H9 (cell line): ENCODE data around the gene SLAMF1. TPM values are rescaled to one million over a fixed set of nuclear protein-coding genes. Genes with fewer than 3 reads are reported as not detected.

Source experiments
- DNase-seq: peaks from one replicate; pipeline ENCODE4 v3.0.0-alpha.2; 2017
- H2AFZ ChIP-seq: one replicate; pipeline ENCODE4 v1.6.1; 2013; ENCODE audit warnings: mild to moderate bottlenecking, low read length, control low read depth, moderate library complexity
- H2AK5ac ChIP-seq: 2 replicates; pipeline ENCODE4 v1.6.1; 2013; ENCODE audit warnings: low read length, control low read depth, mixed read lengths; ENCODE audit not compliant: insufficient read length
- H2BK120ac ChIP-seq: one replicate; pipeline ENCODE4 v1.6.1; 2013; ENCODE audit warnings: low read depth, mild to moderate bottlenecking, low read length, control low read depth, inconsistent platforms; ENCODE audit not compliant: poor library complexity, severe bottlenecking
- H2BK12ac ChIP-seq: 2 replicates; pipeline ENCODE4 v1.6.1; 2013; ENCODE audit warnings: low read length, control low read depth, mixed read lengths, low read depth; ENCODE audit not compliant: insufficient read length
- H2BK15ac ChIP-seq: 2 replicates; pipeline ENCODE4 v1.6.1; 2013; ENCODE audit warnings: low read depth, low read length, control low read depth
- H2BK20ac ChIP-seq: one replicate; pipeline ENCODE4 v1.6.1; 2013; ENCODE audit warnings: low read depth, mild to moderate bottlenecking, low read length, control low read depth, inconsistent platforms; ENCODE audit not compliant: poor library complexity, severe bottlenecking
- H2BK5ac ChIP-seq: 2 replicates; pipeline ENCODE4 v1.6.1; 2013; ENCODE audit warnings: low read length, control low read depth, mixed read lengths; ENCODE audit not compliant: insufficient read length
- H3K14ac ChIP-seq: 2 replicates; pipeline ENCODE4 v1.6.1; 2013; ENCODE audit warnings: low read length, control low read depth; ENCODE audit not compliant: insufficient read depth
- H3K18ac ChIP-seq: 2 replicates; pipeline ENCODE4 v1.6.1; 2013; ENCODE audit warnings: low read depth, mild to moderate bottlenecking, mixed read lengths, low read length, control low read depth; ENCODE audit not compliant: insufficient read length
- H3K23ac ChIP-seq: 2 replicates; pipeline ENCODE4 v1.6.1; 2013; ENCODE audit warnings: low read length, control low read depth, mixed read lengths, low read depth; ENCODE audit not compliant: insufficient read length
- H3K23me2 ChIP-seq: 2 replicates; pipeline ENCODE4 v1.6.1; 2013; ENCODE audit warnings: low read depth, mild to moderate bottlenecking, mixed read lengths, low read length, control low read depth; ENCODE audit not compliant: insufficient read length, poor library complexity, severe bottlenecking
- H3K27ac ChIP-seq: 2 replicates; pipeline ENCODE4 v1.5.1; 2013; ENCODE audit warnings: low read length, control low read depth, mixed read lengths, low read depth; ENCODE audit not compliant: insufficient read length
- H3K27me3 ChIP-seq: 2 replicates; pipeline ENCODE4 v1.6.1; 2013; ENCODE audit warnings: low read length, control low read depth, inconsistent platforms; ENCODE audit not compliant: insufficient read depth
- H3K4ac ChIP-seq: 2 replicates; pipeline ENCODE4 v1.6.1; 2013; ENCODE audit warnings: low read depth, mild to moderate bottlenecking, control low read depth, inconsistent platforms, low read length, moderate library complexity
- H3K4me1 ChIP-seq: 2 replicates; pipeline ENCODE4 v1.6.1; 2013; ENCODE audit warnings: low read length, control low read depth, inconsistent platforms; ENCODE audit not compliant: insufficient read depth
- H3K4me2 ChIP-seq: 2 replicates; pipeline ENCODE4 v1.6.1; 2013; ENCODE audit warnings: low read length, control low read depth, mixed read lengths; ENCODE audit not compliant: insufficient read length, insufficient read depth
- H3K56ac ChIP-seq: 2 replicates; pipeline ENCODE4 v1.6.1; 2013; ENCODE audit warnings: low read depth, mild to moderate bottlenecking, mixed read lengths, low read length, control low read depth; ENCODE audit not compliant: insufficient read length
- H3K79me1 ChIP-seq: 2 replicates; pipeline ENCODE4 v1.6.1; 2013; ENCODE audit warnings: low read depth, mild to moderate bottlenecking, moderate library complexity, low read length, control low read depth, inconsistent platforms; ENCODE audit not compliant: insufficient read depth, poor library complexity, severe bottlenecking
- H3K79me2 ChIP-seq: 2 replicates; pipeline ENCODE4 v1.6.1; 2013; ENCODE audit warnings: low read length, control low read depth, inconsistent platforms; ENCODE audit not compliant: insufficient read depth
- H3K9ac ChIP-seq: 2 replicates; pipeline ENCODE4 v1.6.1; 2013; ENCODE audit warnings: low read length, control low read depth, mixed read lengths; ENCODE audit not compliant: insufficient read length; ENCODE audit errors: extremely low read depth
- H3K9me3 ChIP-seq: one replicate; pipeline ENCODE4 v1.6.1; 2013; ENCODE audit warnings: low read depth, low read length, inconsistent platforms; ENCODE audit not compliant: control insufficient read depth
- H3T11ph ChIP-seq: one replicate; pipeline ENCODE4 v1.6.1; 2013; ENCODE audit warnings: mild to moderate bottlenecking, low read length, control low read depth, inconsistent platforms
- H4K20me1 ChIP-seq: one replicate; pipeline ENCODE4 v1.6.1; 2013; ENCODE audit not compliant: control insufficient read depth, insufficient read length, insufficient read depth
- H4K5ac ChIP-seq: 2 replicates; pipeline ENCODE4 v1.6.1; 2013; ENCODE audit warnings: low read depth, mild to moderate bottlenecking, mixed read lengths, low read length, control low read depth; ENCODE audit not compliant: insufficient read length
- H4K8ac ChIP-seq: replicated peaks from 2 replicates; pipeline ENCODE4 v1.6.1; 2013; ENCODE audit warnings: low read length, control low read depth, mixed read lengths, low read depth; ENCODE audit not compliant: insufficient read length
- H4K91ac ChIP-seq: 2 replicates; pipeline ENCODE4 v1.6.1; 2013; ENCODE audit warnings: low read depth, mild to moderate bottlenecking, moderate library complexity, mixed read lengths, low read length, control low read depth; ENCODE audit not compliant: insufficient read length
- H3K27ac Mint-ChIP-seq, 3 experiments: 2 replicates in 2 of 3; 3 replicates in 1 of 3; pipeline ENCODE4 v1.8.0; 2020 to 2021; ENCODE audit warnings: mixed read lengths in 3 of 3, mild to moderate bottlenecking in 1 of 3, moderate library complexity in 1 of 3
- H3K27me3 Mint-ChIP-seq: 2 replicates; pipeline ENCODE4 v1.8.0; 2021; ENCODE audit warnings: low read depth, mild to moderate bottlenecking, moderate library complexity, mixed read lengths
- H3K36me3 Mint-ChIP-seq, 3 experiments: 2 replicates in 2 of 3; 3 replicates in 1 of 3; pipeline ENCODE4 v1.8.0; 2020 to 2021; ENCODE audit warnings: low read depth in 3 of 3, mixed read lengths in 3 of 3; ENCODE audit not compliant: insufficient read depth in 1 of 3
- H3K4me1 Mint-ChIP-seq, 2 experiments: 2 replicates each; pipeline ENCODE4 v1.8.0; 2020; ENCODE audit warnings: mixed read lengths in 2 of 2
- H3K4me3 Mint-ChIP-seq, 2 experiments: 2 replicates in 1 of 2; 3 replicates in 1 of 2; pipeline ENCODE4 v1.8.0; 2020 to 2021; ENCODE audit warnings: mild to moderate bottlenecking in 2 of 2, mixed read lengths in 2 of 2, moderate library complexity in 1 of 2
- H3K9me3 Mint-ChIP-seq, 2 experiments: 2 replicates in 1 of 2; 3 replicates in 1 of 2; pipeline ENCODE4 v1.8.0; 2020; ENCODE audit warnings: mild to moderate bottlenecking in 2 of 2, mixed read lengths in 2 of 2, moderate library complexity in 1 of 2
- CTCF ChIP-seq: fragments of 200-600 bp; sonication (generic); conservative IDR thresholded peaks from 3 replicates; pipeline ENCODE4 v1.8.0; 2021; ENCODE audit warnings: antibody characterized with exemption, mild to moderate bottlenecking
- WGBS: extraction: QIAGEN DNeasy Blood & Tissue Kit; methylation state at CpG from one replicate; pipeline ENCODE4 v1.1.7; 2013; ENCODE audit warnings: missing lambda C conversion rate, low lambda C conversion rate, mixed read lengths; ENCODE audit not compliant: insufficient read length; ENCODE audit errors: extremely low coverage; 5-methylcytosine and 5-hydroxymethylcytosine counted together
- total RNA-seq: library from RNA; stranded (reverse); gene quantifications from 2 replicates; pipeline ENCODE4 v1.2.1, GENCODE V29; 2021

The SLAMF1 gene
- total RNA-seq, 1 experiment from 2014 or later = not detected

DNA sequence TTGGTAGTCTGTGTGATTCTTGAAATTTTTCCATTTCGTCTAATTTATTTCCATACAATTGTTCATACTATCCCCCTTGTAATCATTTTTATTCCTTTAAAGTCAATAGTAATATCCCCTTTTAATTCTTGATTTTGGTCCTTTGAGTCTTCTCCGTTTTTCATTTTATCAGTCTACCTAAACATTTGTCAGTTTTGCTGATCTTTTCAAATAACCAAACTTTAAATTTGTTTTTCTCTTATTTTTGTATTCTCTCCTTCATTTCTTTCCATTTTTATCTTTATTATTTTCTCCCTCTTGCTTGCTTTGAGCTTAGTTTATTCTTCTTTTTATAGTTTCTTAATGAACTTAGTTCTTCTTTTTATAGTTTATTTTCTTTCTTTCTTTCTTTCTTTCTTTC, 21.1 kb upstream of the SLAMF1 start:
- H4K91ac ChIP-seq = no peak overlapping the region
- no peak overlapping the region for H3K56ac ChIP-seq
- WGBS = no CpG with 5 or more reads among the region's 2 CpGs
- H3K27me3 ChIP-seq = no peaks in the 10 kb centered on the region
- no peaks in the 10 kb centered on the region for H3K79me2 ChIP-seq
- no peak overlapping the region for H4K5ac ChIP-seq
- Mint-ChIP-seq H3K4me3 (no peak overlapping the region), H3K4me1 (peaks cover 22 to 24% of the 10 kb centered on the region in 2 experiments), H3K27me3 (no peaks in the 10 kb centered on the region), H3K36me3 (peaks cover 3 to 27% (median 12%) of the 10 kb centered on the region in 3 experiments; a peak in 6 of 7 replicates), H3K9me3 (peaks cover 15 to 29% of the 10 kb centered on the region in 2 experiments), H3K27ac (no peak overlapping the region)
- no peaks in the 10 kb centered on the region for H3K79me1 ChIP-seq
- H3K4me2 ChIP-seq = no peak overlapping the region
- no peak overlapping the region for H3K27ac ChIP-seq
- H2BK15ac ChIP-seq = no peak overlapping the region
- H3K14ac ChIP-seq = no peak overlapping the region
- H3T11ph ChIP-seq = no peak overlapping the region
- no peaks in the 10 kb centered on the region for H4K20me1 ChIP-seq
- H3K4ac ChIP-seq = no peak overlapping the region
- H3K9me3 ChIP-seq = no peaks in the 10 kb centered on the region
- no peak overlapping the region for H2BK20ac ChIP-seq
- H3K9ac ChIP-seq = no peak overlapping the region
- peaks cover 5% of the 10 kb centered on the region; the same call in 1 of the 2 replicates for H3K4me1 ChIP-seq
- H2BK120ac ChIP-seq = no peak overlapping the region
- H2BK12ac ChIP-seq = no peak overlapping the region
- H4K8ac ChIP-seq = no peak overlapping the region
- DNase-seq = no peak
- no peak for TF ChIP-seq CTCF
- no peak overlapping the region for H2AK5ac ChIP-seq
- H2BK5ac ChIP-seq = no peak overlapping the region
- no peaks in the 10 kb centered on the region for H3K23me2 ChIP-seq
- no peak overlapping the region for H3K18ac ChIP-seq
- H3K23ac ChIP-seq = no peak overlapping the region
- H2AFZ ChIP-seq = no peak overlapping the region
